ENCODE measurements around the gene EWSR1.
"Not testable (repeated sequence)": the region's sequence is repeated elsewhere in the genome, so short reads cannot be mapped to it uniquely, and the experiment has no call there.

EWSR1 gene

DNA sequence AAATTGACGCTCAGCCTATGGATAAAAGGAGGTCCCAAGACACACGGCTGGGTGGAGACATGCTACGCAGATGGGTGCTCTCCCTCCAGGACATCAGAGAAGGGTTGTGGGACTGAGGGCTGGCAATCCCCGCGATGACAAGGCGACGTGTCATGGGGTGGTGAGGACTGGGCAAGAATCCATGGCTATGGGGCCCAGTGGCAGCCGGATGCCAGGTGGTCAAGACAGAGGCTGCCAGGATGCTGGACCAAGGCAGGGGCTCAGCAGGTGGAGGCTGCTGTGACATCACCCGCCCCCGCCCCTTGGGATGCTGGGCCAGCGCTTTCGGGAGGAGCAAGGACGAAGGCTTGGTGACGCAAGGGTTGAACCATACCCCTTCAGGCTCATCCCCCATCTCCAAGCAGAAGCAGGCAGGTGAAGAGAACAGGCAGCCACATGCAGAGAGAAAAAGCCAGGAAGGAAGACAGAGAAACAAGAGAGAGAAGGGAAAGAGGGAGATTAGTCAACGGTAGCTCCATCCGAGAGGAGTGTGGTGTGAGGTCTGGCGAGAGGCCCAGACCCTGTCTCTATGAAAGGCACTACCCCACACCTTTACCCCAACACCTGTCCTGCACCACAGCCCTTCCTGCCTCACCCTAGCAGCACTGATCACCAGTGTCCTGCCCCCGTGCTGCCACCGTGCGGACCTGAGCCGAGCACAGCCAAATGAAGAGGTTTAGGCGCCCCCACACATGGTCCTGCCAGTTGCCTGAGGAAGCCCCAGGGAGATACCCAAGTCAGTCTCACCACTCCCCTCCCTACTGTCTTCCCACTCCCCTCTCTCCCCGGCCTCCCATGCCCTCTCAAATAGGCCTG lies 71.5 kb downstream of the EWSR1 start:
- no peak for DNase-seq

DNA sequence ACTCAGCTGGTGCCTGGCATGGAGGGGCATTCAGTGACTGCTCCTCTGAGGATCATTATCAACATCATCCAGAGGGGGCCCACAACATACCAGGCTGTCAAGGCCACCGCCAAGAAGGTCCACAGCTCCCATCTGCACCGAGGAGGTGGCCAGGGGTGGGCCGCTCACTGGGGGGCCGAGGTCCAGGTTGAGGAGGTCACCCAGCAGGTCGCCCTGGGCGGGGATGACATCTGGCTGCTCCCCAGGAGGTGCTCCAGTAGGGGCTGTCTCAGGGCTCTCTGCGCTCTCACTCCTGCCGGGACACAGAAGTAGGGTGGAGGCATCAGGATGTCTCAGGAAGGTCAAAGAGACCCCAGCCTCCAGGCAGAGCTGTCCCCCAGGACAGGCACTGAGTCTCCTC lies 72.5 kb downstream of the EWSR1 start:
- DNase-seq = no peak

DNA sequence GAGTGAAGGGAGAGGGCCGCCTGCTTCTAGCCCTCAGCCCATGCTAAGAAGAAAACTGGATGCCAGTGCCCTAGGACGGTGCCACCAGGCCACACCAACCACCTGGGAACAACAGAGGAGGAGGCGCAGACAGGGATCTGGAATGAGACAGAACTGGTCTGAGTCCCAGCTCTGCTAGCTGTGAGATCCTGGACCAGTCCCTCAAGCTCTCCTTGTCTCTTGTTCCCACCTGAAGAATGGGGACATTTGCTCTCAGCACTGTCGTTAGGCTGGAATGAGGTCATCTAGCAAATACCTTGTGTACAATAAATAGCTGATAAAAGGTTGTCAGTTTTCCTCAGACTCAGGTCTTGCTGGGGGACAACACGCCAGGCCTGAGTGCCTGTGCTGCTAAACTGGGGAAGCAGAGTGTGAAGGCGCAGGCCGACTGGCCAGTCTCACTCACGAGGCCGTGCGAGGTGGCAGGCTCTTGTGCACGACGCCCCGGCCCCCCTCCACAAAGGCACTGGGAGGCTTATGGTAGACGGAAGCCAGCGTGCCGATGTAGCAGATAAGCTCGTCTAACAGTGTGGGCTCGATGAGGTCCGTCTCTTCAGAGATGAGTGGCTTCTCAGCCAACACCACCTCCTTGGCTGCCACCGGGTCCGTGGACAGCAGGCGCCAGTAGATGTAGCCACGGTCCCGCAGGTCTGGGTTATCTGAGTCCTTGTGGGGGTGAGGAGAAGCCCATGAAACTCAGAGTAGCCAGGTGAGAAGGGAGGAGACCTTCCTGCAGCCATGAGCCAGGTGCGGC lies 73.2 kb downstream of the EWSR1 start:
- DNase-seq = no peak

DNA sequence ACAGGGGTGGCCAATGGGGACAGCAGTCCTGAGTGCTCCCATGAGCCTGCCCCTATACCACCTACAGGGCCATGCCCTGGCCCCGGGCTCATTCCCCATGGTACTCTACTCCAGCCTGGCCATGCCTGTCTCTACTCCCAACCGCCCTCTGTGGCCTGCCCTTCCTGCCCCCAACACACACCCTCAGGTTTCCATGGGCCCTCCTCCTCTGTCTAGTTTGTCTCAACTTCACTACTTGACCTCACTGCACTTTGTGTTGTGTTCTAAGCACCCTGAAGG lies 73.7 kb downstream of the EWSR1 start:
- DNase-seq = no peak

DNA sequence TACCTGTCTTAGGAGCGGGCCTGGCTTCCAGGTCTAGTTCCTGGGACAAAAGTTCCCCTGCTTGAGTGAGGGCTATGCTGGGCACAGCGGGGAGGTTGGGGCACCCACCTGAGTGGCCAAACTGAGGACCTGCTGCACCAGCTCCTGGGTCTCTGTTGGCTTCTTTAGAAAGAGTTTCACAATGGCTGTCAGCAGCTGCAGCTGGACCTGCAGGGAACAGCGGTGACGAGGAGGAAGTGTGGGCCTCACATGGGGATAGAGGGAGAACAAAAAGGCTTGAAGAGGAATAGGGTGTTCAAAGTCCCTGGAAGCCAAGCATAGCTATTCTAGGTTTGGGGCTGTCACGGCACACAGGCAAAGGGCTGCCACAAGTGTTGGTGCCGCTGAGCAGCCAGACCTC lies 74.1 kb downstream of the EWSR1 start:
- peak; percentile 46 for DNase-seq

DNA sequence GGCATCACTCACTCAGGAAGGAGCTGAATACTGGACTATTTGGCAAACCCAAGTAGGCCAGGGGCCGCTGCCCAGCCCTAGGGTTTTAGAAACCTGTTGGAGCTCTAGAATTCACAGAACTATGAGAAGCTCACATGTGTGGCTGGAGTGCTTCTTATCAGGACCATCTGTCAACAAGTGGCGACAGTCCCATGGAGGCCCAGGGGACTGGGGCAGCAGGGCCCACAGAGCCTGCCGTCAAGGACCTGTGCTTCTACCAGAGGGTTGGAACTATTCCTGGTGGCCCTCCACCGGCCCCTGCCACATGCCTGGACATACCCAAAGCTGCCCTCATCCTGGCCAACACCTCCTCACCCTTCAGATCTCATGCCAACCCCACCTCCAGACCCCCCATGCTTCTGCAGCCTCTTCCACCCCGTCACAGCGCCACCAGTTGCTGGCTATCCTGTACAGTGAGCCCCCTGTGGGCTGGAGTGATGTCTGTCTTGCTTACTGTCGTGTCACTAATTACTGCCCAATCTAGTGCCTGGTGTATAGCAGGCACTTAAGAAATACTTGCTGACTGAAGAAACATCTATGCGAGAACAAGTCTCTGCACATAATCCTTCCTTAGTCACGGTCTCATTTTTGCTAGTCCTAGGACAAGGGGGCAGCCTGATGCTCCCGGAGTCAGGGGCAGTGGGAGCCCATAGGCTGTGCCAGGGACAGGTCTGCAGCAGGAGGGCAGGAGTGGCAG lies 74.7 kb downstream of the EWSR1 start:
- no peak for DNase-seq

DNA sequence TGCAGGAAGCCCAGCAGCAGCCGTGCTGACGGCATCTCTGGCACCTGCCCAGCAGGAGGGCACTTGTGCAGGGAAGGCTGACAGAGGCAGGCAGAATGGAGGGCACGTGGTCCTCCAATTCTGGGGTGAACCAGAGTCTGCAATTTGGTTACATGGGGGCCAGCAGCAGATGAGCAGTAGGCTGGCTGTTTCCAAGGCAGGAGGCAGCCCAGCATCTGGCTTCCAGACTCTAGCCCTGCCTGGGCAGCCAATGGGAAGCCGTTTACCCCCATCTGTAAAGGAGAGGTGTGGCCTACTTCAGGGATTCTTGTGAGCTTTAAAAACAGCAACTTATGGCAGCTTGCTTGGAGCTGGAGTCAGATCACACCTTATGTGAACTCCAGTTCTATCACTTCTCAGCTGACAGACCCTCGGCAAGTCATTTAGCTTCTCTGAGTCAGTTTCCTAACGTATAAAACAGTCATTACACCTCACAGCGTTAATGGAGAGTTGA lies 75.3 kb downstream of the EWSR1 start:
- DNase-seq = no peak

DNA sequence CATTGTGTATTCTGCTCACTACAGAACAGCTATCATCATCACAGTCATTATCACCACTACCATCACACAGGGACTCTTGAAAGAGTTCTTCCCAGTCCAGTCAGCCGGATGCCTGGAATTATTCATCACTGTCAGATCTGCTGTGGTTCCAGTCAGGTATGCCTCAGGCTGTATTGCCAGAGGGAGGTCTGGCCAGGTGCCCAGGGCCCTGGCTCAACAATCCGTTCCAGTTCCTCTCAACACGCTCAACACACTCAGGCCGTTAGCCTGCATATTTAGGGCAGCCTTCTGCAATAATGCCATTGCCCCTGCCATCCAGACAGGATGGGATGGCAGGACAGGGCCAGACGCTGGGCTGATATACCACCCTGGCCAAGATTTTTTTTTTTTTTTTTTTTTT lies 76.1 kb downstream of the EWSR1 start:
- no peak for DNase-seq

DNA sequence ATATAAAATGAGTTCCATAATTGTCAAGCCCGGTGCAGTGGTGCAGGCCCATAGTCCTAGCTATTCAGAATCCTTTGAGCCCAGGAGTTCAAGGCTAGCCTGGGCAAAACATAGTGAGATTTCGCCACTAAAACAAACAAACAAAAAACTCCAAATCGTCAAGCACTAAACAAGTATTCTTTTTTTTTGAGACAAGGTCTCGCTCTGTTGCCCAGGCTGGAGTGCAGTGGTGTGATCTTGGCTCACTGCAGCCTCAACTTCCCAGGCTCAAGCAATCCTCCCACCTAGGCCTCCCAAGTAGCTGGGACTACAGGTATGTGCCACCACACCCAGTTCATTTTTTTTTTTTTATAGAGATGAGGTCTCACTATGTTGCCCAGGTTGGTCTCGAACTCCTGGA lies 76.8 kb downstream of the EWSR1 start:
- DNase-seq = not testable (repeated sequence)

DNA sequence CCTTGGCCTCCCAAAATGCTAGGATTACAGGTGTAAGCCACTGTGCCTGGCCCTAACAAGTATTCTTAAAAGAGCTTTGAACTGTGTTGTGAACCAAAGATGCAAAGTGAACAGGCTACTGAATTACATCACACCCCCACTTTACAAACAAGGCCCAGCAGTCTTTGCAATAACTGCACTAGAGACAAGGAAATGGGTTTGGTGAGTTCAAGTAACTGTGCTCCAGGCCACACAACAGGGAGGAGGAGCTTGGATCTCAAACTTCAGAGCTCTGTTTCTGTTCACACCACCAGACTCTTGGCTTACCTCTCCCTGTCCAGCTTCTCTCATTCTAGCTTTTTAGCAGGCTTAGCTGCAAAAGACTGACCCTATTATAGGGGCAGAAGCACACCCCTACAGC lies 77.9 kb downstream of the EWSR1 start:
- no peak for DNase-seq

DNA sequence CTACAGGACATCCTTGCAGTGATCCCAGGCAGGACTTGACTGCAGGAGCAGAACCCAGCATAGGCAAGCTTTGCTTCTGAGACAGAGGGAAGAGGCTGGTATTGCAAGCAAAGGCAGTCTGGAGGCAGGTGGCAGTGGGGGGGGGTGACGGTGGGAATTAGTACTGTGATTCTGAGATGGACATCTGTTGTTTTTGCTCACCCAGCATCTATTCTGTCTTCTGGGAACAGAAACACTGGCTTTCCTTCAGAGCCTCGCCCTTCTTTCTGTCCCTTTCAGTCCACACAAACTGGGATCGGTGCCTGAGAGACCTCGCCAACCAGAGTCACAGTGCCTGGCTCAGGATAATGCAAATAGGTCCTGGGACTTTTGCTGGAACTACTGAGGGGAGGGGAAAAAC lies 78.6 kb downstream of the EWSR1 start:
- no peak for DNase-seq

DNA sequence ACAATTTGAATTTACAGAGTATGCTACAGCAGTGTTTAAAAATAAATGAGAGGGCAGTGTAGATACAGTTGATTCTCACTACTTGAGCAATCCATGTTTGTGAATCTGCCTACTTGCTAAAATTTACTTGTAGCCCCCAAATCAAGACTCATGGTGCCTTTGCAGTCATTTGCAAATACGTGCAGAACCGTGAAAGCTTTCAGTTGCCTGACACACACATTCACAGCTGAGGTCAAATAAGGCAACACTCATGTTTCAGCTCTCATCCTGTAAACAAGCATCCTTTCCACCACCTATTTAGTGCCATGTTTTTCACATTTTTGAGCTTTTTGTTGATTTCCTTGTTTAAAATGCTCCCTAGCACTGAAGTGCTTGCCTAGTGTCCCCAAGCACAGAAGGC lies 80.0 kb downstream of the EWSR1 start:
- no peak for DNase-seq

DNA sequence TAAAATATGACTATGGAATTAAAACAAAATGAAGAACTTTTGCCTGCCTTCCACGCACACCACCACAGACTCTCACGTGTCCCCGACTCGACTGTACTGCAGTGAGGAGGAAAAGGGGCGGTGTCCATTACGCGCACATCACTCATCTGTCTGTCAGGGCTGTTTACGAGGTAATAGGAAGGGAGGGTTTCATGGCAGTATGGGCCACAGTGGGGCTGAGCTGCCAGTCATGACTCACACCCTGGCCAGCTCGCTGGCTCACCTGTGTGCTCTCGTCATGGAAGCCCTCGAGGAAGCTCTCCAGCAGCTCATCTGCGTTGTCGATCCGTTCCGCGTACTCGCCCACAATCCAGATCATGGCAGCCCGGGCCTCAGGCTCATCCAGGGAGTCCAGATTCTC lies 80.9 kb downstream of the EWSR1 start:
- DNase-seq = no peak

Data from MV-4-11 (cell line).